Measurements from ENCODE around the gene FOXJ3. TPM values are rescaled to one million over a fixed set of nuclear protein-coding genes. Genes with fewer than 3 reads are reported as not detected.

Gene FOXJ3
- 15.5 to 20.0 TPM (median 17.8 TPM) in 5 replicates for total RNA-seq (2022; extraction: Qiagen RNA extraction)

GRCh38 chr1:42335050-42335808 lies at the start of gene FOXJ3:
Gene FOXJ3, minus strand, starts transcription at chr1:42335235. Its CDS starts 24,142 bp downstream, at chr1:42311093.

DNA sequence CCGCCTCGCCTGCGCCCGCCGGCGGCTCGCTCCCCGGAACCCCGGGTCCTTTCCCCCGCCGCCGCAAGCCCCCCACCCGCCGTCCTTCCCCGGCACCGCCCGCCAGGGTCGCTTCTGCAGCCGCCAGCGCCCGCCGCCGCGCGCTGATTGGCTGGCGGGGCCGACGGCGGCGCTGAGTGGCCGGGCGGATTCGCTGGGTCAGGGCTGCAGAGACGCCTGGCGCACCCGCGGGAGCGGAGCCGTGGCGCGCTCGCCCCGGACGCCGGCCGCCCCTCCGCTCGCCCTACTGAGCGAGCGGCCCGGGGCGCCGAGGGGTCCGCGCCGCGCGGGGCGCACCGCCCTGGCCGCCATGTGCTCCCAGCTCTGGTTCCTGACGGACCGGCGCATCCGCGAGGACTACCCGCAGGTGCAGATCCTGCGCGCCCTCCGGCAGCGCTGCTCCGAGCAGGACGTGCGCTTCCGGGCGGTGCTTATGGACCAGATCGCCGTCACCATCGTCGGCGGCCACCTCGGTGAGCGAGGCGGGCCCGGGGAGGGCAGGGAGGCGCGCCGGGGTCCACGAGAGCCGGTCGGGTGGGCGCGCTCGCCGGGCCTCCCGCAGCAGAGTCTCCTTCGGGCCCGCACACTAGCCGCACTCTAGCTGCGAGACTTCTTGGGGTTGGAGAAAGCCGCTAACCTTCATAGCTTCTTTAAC lies 45.7 kb upstream of the FOXJ3 start, which contains the start of gene RIMKLA:
TSS of gene RIMKLA (plus strand) at position 207 of the 694 bp plus-strand sequence. CDS start at position 350, 143 bp downstream.

DNA sequence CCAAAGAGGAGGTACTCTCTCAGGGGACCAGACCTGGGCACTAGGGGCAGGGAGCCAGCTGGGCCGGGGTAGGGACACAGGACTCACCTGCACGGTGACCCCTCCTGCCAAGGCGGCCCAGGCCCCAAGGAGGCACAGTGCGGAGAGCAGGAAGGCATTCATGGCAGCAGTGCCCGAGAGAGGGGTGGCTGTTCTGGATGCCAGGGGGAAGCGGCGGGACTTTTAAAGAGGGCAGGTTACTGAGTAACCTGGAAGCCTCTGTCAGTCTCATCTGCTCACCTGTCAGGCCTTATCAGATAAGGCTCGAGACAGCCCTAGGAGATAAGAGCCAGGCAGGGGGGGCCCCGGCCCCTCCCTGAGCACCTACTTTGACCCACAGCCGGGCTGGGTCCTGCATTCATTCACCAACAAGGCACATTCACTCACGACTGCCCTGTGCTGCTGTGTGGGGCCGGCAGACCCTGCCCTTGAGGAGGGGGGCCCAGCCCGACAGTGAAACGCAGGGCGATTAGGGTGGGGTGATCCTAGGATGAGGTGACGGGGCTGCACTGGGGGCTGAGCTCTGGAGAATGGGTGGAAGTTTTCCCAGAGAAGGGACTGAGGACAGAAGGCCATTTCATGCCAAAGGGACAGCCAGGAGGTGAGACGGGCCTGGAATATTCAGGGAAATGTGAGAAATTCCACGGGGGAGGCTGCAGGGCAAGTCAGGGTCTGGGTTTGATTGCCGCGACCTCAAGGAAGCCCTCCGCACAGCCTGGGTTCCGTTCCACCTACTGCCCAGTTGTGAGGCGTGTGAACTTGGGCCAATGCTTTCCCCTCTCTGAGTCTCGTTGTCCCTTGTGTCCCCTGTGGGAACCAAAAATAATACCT lies 170.2 kb downstream of the FOXJ3 start, which contains the start of gene GUCA2A:
TSS of gene GUCA2A (minus strand) at position 195 of the 870 bp plus-strand sequence. CDS start at position 162, 33 bp downstream.

DNA sequence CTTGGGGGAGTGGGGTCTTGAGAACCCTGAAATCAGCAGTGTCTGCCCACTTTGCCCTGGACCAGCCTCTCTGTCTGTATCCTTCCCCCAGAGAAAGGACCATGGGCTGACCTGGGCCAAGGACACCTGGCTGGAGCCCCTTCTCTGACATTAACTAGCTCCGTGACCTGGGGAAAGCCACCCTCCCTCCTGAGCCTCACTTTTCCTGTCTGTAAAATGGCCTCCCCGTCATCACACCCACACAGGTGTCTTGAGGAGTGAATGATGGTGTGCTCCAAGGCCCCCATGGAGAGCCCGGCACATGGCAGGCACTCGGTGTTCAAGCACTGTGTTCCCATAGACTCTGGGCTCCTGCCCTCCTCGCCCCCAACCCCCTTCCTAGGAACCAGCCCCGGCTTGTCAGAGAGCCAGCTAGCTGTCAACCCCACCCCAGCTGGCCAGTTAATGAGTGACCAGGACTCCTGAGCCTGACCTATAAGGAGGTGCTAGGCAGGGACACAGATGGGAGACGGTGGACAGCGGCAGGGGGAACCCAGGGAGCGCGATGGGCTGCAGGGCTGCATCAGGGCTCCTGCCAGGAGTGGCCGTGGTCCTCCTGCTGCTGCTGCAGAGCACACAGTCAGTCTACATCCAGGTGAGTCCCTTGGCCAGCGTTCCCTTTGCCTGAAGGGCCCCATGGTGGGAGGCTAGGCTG lies 182.0 kb downstream of the FOXJ3 start, which contains the start of gene GUCA2B:
TSS of gene GUCA2B (plus strand) at position 504 of the 694 bp plus-strand sequence. CDS start at position 545, 41 bp downstream.

Other genes with a start within 250 kb of the FOXJ3 start
- 0.46 TPM in 1 of 5 replicates, not detected in the others for gene GUCA2B, start 181.8 kb downstream of the FOXJ3 start, total RNA-seq (2022; extraction: Qiagen RNA extraction)
- gene GUCA2A, start 170.5 kb downstream of the FOXJ3 start, total RNA-seq (2022; extraction: Qiagen RNA extraction) = not detected in 5 replicates
- 0.39 to 1.3 TPM (median 1.1 TPM) in 5 replicates for gene RIMKLA, start 45.6 kb upstream of the FOXJ3 start, total RNA-seq (2022; extraction: Qiagen RNA extraction)
- 0.37 to 1.00 TPM (median 0.50 TPM) in 5 replicates for gene ZMYND12, start 120.8 kb upstream of the FOXJ3 start, total RNA-seq (2022; extraction: Qiagen RNA extraction)
- gene PPCS, start 121.3 kb upstream of the FOXJ3 start, total RNA-seq (2022; extraction: Qiagen RNA extraction) = 35.2 to 39.7 TPM (median 37.0 TPM) in 5 replicates
- 0.55 to 1.6 TPM (median 0.59 TPM) in 5 replicates for gene CCDC30, start 128.1 kb upstream of the FOXJ3 start, total RNA-seq (2022; extraction: Qiagen RNA extraction)

All from A549 treated with Mapracorat at 1 μM for 4 hours (cell line).